Measurements from ENCODE around the gene DYNC2LI1.

DYNC2LI1 gene

GRCh38 chr2:43764086-43764705 lies 9.6 kb upstream of the DYNC2LI1 start:
- DNase-seq: no peak

GRCh38 chr2:43766006-43766405 lies 7.8 kb upstream of the DYNC2LI1 start:
- DNase-seq: no peak

- DNase-seq: no peak
These were observed 778 bp downstream of the DYNC2LI1 start for GRCh38 chr2:43774617-43775016.

- no peak for DNase-seq
These were observed 2.5 kb downstream of the DYNC2LI1 start for GRCh38 chr2:43776324-43776723.

GRCh38 chr2:43777306-43777926 lies 3.6 kb downstream of the DYNC2LI1 start:
- DNase-seq: no peak

- no peak for DNase-seq
These were observed 4.4 kb downstream of the DYNC2LI1 start for GRCh38 chr2:43778233-43778632.

GRCh38 chr2:43787895-43788294 lies 14.1 kb downstream of the DYNC2LI1 start:
- no peak for DNase-seq

GRCh38 chr2:43788646-43789045 lies 14.8 kb downstream of the DYNC2LI1 start:
- DNase-seq: no peak

GRCh38 chr2:43790147-43790546 lies 16.3 kb downstream of the DYNC2LI1 start:
- DNase-seq: no peak

- no peak for DNase-seq
These were observed 17.4 kb downstream of the DYNC2LI1 start for GRCh38 chr2:43791035-43791765.

- no peak for DNase-seq
These were observed 18.8 kb downstream of the DYNC2LI1 start for GRCh38 chr2:43792653-43793052.

GRCh38 chr2:43794956-43795355 lies 21.1 kb downstream of the DYNC2LI1 start:
- no peak for DNase-seq

GRCh38 chr2:43796206-43796605 lies 22.4 kb downstream of the DYNC2LI1 start:
- DNase-seq: no peak

GRCh38 chr2:43798300-43798699 lies 24.5 kb downstream of the DYNC2LI1 start:
- peak; percentile 29 for DNase-seq

- no peak for DNase-seq
These were observed 27.1 kb downstream of the DYNC2LI1 start for GRCh38 chr2:43800894-43801293.

GRCh38 chr2:43802135-43802534 lies 28.3 kb downstream of the DYNC2LI1 start:
- DNase-seq: no peak

GRCh38 chr2:43803113-43803512 lies 29.3 kb downstream of the DYNC2LI1 start:
- DNase-seq: no peak

GRCh38 chr2:43806719-43807031 lies 32.8 kb downstream of the DYNC2LI1 start:
- DNase-seq: no peak

- DNase-seq: peak; percentile 35
These were observed 36.6 kb downstream of the DYNC2LI1 start for GRCh38 chr2:43810452-43810851.

GRCh38 chr2:43810888-43811287 lies 37.0 kb downstream of the DYNC2LI1 start:
- no peak for DNase-seq

- no peak for DNase-seq
These were observed 38.2 kb downstream of the DYNC2LI1 start for GRCh38 chr2:43812006-43812405.

GRCh38 chr2:43812947-43813346 lies 39.1 kb downstream of the DYNC2LI1 start:
- no peak for DNase-seq

GRCh38 chr2:43814711-43815110 lies 40.9 kb downstream of the DYNC2LI1 start:
- no peak for DNase-seq

GRCh38 chr2:43818761-43819160 lies 44.9 kb downstream of the DYNC2LI1 start:
- peak; percentile 89 for DNase-seq

Measured in OCI-M1 (cell line).